Neuron (in vitro differentiated cells): ENCODE results near the gene TNPO2.
A peak's percentile ranks its signal among the peaks of the same experiment; 100 is the strongest.
"Not testable (repeated sequence)": the region's sequence is repeated elsewhere in the genome, so short reads cannot be mapped to it uniquely, and the experiment has no call there.

Source experiments
- H2AFZ ChIP-seq: one replicate; pipeline ENCODE4 v1.6.1; 2013; ENCODE audit warnings: low read depth, mild to moderate bottlenecking, inconsistent platforms, low read length, moderate library complexity
- H3K27me3 ChIP-seq: one replicate; pipeline ENCODE4 v1.6.1; 2013; ENCODE audit warnings: low read length; ENCODE audit not compliant: insufficient read depth
- H3K36me3 ChIP-seq: one replicate; pipeline ENCODE4 v1.6.1; 2013; ENCODE audit warnings: low read length; ENCODE audit not compliant: insufficient read depth
- H3K4me1 ChIP-seq: one replicate; pipeline ENCODE4 v1.6.1; 2013; ENCODE audit warnings: low read length; ENCODE audit not compliant: insufficient read depth
- H3K4me3 ChIP-seq: 2 replicates; pipeline ENCODE4 v1.5.1; 2013; ENCODE audit warnings: mild to moderate bottlenecking, low read length, moderate library complexity
- H3K9me3 ChIP-seq: one replicate; pipeline ENCODE4 v1.6.1; 2013; ENCODE audit warnings: low read length

TNPO2 gene

GRCh38 chr19:12695096-12695495 lies 28.6 kb downstream of the TNPO2 start:
- Histone ChIP-seq H3K36me3 (peaks cover 19% of the 10 kb centered on the region), H3K4me3 (peak overlapping the region; percentile 72), H3K4me1 (peaks cover 10% of the 10 kb centered on the region), H3K9me3 (no peaks in the 10 kb centered on the region), H3K27me3 (no peaks in the 10 kb centered on the region), H2AFZ (no peak overlapping the region)

- no peaks in the 10 kb centered on the region for H3K9me3 ChIP-seq
- H2AFZ ChIP-seq: no peak overlapping the region
- H3K4me1 ChIP-seq: peaks cover 10% of the 10 kb centered on the region
- H3K27me3 ChIP-seq: no peaks in the 10 kb centered on the region
- H3K36me3 ChIP-seq: peaks cover 16% of the 10 kb centered on the region
- H3K4me3 ChIP-seq: no peak overlapping the region
Observed at GRCh38 chr19:12694641-12695040, 29.1 kb downstream of the TNPO2 start.

DNA sequence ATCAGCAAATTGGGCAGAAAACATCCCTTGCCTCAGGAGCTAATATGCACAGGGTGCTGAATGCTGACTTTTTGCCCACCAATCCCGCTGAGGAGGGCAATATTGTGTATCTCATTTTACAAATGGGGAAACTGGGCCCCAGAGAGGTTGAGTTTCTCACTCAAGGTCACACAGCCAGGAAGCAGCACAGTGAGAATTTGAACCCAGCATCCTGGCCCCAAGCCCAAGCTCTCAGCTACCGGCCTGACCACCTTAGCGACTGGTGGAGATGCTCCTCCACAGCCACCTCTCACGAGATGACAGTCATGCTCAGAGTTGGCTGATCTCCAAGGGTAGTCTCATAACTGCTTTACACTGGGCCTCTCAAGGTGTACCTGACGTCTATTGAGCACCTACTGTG lies 30.8 kb downstream of the TNPO2 start:
- Histone ChIP-seq H3K27me3 (no peaks in the 10 kb centered on the region), H3K4me1 (peaks cover 10% of the 10 kb centered on the region), H3K9me3 (no peaks in the 10 kb centered on the region), H3K4me3 (no peak overlapping the region), H3K36me3 (peaks cover 21% of the 10 kb centered on the region), H2AFZ (no peak overlapping the region)

DNA sequence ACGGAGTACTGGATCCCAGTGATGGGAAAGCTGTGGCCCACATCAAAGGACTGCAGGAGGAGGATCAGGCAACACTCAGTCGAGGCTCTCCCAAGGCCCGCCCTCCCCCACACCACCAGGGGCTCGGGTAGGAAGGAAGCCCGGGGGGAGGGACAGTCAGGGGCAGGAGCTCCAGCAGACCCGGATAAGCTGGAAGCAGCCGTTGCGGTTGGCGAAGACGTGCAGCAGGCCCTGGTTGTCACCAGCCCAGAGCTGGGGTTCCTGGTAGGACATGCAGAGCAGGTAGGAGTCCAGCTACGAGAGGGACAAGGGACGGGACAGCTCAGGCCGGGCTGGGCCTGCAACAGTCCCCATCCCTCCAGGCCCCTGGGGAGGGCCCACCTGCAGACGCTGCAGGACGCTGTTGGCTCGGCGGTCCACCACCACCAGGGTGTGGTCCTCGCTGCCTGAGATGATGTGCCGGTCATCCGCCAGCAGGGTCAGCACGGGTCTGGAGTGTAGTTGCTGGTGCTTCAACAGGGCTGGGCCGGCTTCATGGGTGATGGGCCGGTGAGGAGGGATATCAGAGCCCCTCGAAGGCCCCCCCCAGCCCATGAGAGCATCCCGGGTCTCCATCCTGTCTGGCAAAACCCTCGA lies 34.0 kb downstream of the TNPO2 start:
- Histone ChIP-seq H3K27me3 (no peaks in the 10 kb centered on the region), H2AFZ (no peak overlapping the region), H3K9me3 (no peaks in the 10 kb centered on the region), H3K36me3 (peaks cover 20% of the 10 kb centered on the region), H3K4me1 (no peaks in the 10 kb centered on the region), H3K4me3 (no peak overlapping the region)

DNA sequence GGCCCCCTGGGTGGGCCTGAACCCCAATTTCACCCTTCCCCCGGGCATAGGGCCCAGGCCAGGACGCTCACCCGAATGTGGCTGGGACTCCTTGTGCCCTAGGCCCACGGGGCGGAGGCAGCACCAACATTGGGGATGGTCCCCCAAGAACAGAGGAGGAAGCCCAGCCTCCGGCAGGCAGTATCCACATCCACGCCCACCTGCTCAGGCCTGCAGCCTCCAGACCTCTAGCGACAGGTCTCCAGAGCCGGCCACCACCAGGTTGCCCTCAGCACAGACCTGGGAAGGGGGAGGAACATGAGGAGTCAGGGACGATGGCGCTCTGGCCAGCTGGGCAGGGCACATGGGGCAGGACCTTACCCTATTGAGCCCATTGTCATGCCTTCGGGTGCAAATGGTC lies 34.7 kb downstream of the TNPO2 start:
- no peaks in the 10 kb centered on the region for H3K27me3 ChIP-seq
- no peak overlapping the region for H2AFZ ChIP-seq
- H3K36me3 ChIP-seq: peaks cover 20% of the 10 kb centered on the region
- no peak overlapping the region for H3K4me3 ChIP-seq
- H3K4me1 ChIP-seq: no peaks in the 10 kb centered on the region
- no peaks in the 10 kb centered on the region for H3K9me3 ChIP-seq

DNA sequence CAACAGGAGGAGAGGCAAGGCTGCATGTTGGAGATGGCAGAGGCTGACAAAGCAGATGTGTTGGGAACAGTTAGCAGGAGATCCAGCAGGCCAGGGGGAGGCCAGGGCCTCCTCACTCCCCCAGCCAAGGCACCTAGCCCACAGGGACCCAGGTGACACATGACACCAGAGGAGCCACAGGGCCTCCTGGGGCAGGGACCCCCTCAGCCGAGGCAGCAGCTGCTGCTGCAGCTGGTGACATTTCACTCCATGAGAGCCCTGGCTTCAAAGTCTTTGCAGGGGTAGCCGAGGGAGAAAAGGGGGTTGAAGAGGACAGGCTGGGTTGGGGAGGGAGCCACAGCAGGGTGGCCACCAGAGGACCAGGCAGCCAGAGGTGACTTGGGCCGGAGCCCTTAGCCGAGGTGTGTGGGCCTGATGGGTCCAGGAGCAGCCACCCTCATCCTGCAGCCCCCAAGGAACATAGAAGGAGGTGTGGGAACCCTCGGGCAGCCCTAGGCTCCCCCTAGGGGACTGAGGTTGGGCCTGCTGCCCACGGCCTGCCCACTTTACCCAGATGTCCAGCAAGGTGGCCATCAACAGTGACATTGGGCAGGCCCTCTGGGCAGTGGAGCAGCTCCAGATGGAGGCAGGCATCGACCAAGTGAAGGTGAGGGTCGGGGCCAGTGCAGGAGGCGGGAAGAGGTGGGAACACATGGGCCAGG lies 36.1 kb downstream of the TNPO2 start, which contains the start of gene GNG14:
TSS of gene GNG14 (plus strand) at position 503 of the 701 bp plus-strand sequence. CDS start at position 554, 51 bp downstream.
- Histone ChIP-seq H3K9me3 (no peaks in the 10 kb centered on the region), H3K27me3 (no peaks in the 10 kb centered on the region), H3K4me1 (no peaks in the 10 kb centered on the region), H3K4me3 (no peak within 1 kb of the TSS), H2AFZ (no peak within 1 kb of the TSS), H3K36me3 (peaks cover 18% of the 10 kb centered on the region)

DNA sequence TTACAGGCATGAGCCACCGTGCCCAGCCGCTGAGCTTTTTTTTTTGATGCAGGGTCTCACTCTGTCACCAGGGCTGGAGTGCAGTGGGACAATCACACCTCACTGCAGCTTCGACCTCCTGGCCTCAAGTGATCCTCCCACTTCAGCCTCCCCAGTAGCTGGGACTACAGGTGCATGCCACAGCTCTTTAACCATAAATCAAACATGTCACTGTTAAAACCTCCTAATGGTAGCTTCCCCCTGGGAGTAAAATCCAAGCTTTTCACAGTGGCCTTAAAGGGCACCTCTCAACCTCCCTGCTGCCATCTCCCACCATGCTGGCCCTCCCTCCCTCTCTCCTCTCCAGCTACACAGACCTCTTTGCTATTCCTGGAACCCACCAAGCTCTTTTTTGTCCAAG lies 37.9 kb downstream of the TNPO2 start:
- H3K36me3 ChIP-seq: peaks cover 15% of the 10 kb centered on the region

GRCh38 chr19:12681074-12681987 lies 42.4 kb downstream of the TNPO2 start, which contains the start of gene DHPS:
TSS of gene DHPS (minus strand) at chr19:12681880. CDS start at chr19:12681766, 114 bp downstream.
- Histone ChIP-seq H3K9me3 (no peaks in the 10 kb centered on the region), H3K36me3 (peaks cover 24% of the 10 kb centered on the region), H2AFZ (peak within 1 kb of the TSS; percentile 24), H3K4me1 (no peaks in the 10 kb centered on the region), H3K27me3 (no peaks in the 10 kb centered on the region), H3K4me3 (peak within 1 kb of the TSS; percentile 88)

More for the DNA sequence above, 37.9 kb downstream of the TNPO2 start:
- Histone ChIP-seq H3K9me3 (no peaks in the 10 kb centered on the region), H3K4me3 (no peak overlapping the region), H3K4me1 (no peaks in the 10 kb centered on the region), H2AFZ (no peak overlapping the region), H3K27me3 (no peaks in the 10 kb centered on the region)

- peaks cover 36% of the 10 kb centered on the region for H3K36me3 ChIP-seq
- H3K4me3 ChIP-seq: no peak overlapping the region
Observed at GRCh38 chr19:12680034-12680433, 43.7 kb downstream of the TNPO2 start.

DNA sequence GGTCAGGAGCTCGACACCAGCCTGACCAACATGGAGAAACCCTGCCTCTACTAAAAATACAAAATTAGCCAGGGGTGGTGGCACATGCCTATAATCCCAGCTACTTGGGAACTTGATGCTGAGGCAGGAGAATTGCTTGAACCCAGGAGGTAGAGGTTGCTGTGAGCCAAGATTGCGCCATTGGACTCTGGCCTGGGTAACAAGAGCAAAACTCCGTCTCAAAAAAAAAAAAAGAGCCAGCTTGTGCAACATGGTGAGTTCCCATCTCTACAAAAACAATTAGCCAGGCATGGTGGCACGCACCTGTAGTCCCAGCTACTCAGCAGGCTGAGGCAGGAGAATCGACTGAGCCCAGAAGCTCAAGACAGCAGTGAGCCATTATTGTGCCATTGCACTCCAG lies 45.7 kb downstream of the TNPO2 start:
- H3K4me1 ChIP-seq, H3K9me3 ChIP-seq, H2AFZ ChIP-seq, H3K27me3 ChIP-seq, H3K4me3 ChIP-seq: not testable (repeated sequence)
- peaks cover 48% of the 10 kb centered on the region for H3K36me3 ChIP-seq

More at GRCh38 chr19:12680034-12680433, 43.7 kb downstream of the TNPO2 start:
- Histone ChIP-seq H3K27me3 (no peaks in the 10 kb centered on the region), H3K4me1 (no peaks in the 10 kb centered on the region), H2AFZ (no peak overlapping the region), H3K9me3 (no peaks in the 10 kb centered on the region)

- Histone ChIP-seq H3K4me1 (no peaks in the 10 kb centered on the region), H3K27me3 (no peaks in the 10 kb centered on the region), H3K4me3 (no peak overlapping the region), H2AFZ (no peak overlapping the region), H3K9me3 (no peaks in the 10 kb centered on the region), H3K36me3 (peaks cover 53% of the 10 kb centered on the region)
Observed at GRCh38 chr19:12676928-12677327, 46.8 kb downstream of the TNPO2 start.

DNA sequence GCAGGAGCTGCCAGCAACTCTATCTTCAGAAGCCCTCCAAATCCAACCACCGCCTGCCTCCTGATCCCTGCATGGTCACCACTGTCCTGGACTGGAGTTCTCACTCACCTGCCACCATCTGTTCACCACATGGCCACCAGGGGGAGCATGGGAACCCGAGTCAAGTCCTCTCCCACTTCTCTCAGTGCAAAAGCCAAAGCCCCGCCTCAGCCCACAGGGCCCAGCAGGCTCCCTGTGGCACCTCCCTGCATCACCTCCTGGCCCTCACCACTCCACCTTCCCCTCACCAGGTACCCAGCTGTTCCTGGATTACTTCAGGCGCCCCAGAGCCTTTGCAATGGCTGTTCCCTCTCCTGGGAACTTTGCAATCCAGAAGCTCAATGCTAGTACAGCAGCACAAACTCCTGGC lies 47.3 kb downstream of the TNPO2 start:
- Histone ChIP-seq H3K9me3 (no peaks in the 10 kb centered on the region), H3K36me3 (peaks cover 53% of the 10 kb centered on the region)

GRCh38 chr19:12675940-12676339 lies 47.8 kb downstream of the TNPO2 start:
- H2AFZ ChIP-seq: no peak overlapping the region
- H3K36me3 ChIP-seq: peaks cover 53% of the 10 kb centered on the region

More for the DNA sequence above, 47.3 kb downstream of the TNPO2 start:
- Histone ChIP-seq H3K4me3 (no peak overlapping the region), H3K4me1 (no peaks in the 10 kb centered on the region), H3K27me3 (no peaks in the 10 kb centered on the region), H2AFZ (no peak overlapping the region)

More at GRCh38 chr19:12675940-12676339, 47.8 kb downstream of the TNPO2 start:
- Histone ChIP-seq H3K4me3 (no peak overlapping the region), H3K4me1 (no peaks in the 10 kb centered on the region), H3K9me3 (no peaks in the 10 kb centered on the region), H3K27me3 (no peaks in the 10 kb centered on the region)
